ENCODE measurements around the gene DLEC1.
A peak's percentile ranks its signal among the peaks of the same experiment; 100 is the strongest.
"Not testable (repeated sequence)": the region's sequence is repeated elsewhere in the genome, so short reads cannot be mapped to it uniquely, and the experiment has no call there.

The DLEC1 gene

GRCh38 chr3:38122712-38123290 lies 83.8 kb downstream of the DLEC1 start:
- DNase-seq: peak; percentile 36

DNA sequence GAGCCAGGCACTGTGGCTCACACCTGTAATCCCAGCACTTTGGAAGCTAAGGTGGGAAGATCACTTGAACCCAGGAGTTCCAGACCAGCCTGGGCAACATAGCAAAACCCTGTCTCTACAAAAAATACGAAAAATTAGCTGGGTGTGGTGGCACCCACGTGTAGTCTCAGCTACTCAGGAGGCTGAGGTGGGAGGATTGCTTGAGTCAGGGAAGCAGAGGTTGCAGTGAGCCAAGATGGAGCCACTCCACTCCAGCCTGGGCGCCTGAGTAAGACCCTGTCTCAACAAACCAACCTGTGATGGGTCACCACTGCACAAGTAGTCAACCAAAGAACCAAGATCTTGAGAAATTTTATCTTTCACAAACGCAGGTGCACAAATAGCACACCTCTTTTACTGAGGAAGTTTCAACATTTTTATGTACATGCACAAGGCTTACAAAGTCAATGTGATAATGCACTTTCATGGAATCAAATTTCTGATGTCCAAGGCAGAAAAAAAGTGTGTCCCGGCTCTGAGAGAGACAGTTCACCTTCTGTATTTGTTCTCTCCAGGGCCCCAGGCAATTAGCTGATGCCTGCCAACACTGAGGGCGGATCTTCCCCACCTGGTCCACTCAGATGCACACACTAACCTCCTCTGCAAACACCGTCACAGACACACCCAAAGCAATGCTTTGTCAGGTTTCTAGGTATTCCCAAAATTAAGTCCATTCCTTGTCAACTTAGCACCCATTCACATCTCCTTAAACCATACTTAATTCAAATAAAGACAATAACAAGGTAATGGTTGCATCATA lies 85.5 kb downstream of the DLEC1 start:
- peak; percentile 34 for DNase-seq

DNA sequence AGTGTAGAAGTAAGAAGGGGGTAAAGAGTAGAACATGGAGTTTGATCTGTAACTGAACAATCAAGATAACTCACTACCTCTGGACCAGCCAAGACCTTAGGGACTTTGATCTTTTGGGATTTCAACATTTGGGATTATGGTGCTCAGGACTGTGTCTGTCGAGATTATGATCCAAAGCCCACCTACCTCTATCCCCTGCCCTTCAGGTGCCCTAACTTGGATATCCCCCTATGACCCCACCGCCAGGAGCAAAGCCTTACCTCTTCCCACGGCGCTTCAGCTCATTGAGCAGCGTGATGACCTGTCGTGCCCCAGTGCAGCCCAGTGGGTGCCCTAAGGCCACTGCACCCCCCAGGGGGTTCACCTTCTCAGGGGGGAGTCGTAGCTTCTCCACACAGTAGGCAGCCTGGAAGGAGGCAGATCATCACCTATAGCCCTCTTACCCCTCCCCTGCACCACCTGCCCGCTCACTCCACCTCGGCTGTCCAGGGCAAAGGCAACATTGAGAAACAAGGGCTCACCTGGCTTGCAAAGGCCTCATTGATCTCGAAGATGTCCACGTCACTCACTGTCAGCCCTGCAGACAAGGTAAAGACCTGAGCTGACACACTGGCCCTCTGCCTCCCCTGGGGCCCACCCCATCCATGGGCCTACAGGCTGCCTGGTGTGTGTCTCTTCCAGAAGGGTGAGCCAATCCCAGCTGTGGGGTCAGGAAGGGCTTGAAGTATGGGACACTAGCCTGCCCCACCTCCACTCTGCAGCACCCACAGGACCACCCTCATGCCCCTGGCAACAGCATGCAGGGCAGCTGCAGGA lies 86.5 kb downstream of the DLEC1 start:
- DNase-seq: peak; percentile 41

GRCh38 chr3:38126121-38126892 lies 87.3 kb downstream of the DLEC1 start:
- DNase-seq: peak; percentile 38

DNA sequence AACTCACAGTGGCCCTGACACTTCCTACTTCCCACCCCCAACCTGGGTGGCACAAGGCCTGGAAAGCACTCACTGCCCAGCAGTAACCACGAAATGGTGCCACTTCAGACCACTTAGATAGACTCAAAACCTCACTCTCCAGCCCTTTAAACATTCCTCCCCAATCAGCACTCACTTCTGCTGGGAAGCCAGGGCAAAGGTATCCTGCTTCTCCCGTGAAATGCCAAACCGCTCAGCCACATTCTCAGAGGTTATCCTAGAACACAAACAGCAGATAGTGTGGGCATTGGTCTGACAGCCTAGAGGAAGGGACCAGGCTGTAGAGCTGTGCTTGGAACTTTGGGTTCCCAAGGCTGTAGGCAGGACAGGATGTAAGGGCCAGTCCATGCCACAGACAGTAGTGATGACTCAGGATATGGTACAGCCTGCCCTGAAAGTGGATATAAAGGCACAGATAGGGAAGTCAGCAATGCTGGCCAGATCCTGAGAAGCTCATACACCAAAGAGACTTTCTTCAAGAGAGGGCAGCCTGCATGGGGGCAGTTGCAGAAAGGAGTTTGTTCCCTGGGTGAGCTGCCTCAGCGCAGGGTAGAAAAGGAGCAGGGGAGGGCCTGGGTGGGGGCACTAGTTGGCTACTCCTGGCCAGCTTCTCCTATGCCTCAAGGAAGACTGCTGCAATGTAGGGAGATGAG lies 88.7 kb downstream of the DLEC1 start:
- DNase-seq: no peak

GRCh38 chr3:38128303-38128655 lies 89.3 kb downstream of the DLEC1 start:
- no peak for DNase-seq

- DNase-seq: peak; percentile 38
Measured at GRCh38 chr3:38129058-38129457, 90.0 kb downstream of the DLEC1 start.

DNA sequence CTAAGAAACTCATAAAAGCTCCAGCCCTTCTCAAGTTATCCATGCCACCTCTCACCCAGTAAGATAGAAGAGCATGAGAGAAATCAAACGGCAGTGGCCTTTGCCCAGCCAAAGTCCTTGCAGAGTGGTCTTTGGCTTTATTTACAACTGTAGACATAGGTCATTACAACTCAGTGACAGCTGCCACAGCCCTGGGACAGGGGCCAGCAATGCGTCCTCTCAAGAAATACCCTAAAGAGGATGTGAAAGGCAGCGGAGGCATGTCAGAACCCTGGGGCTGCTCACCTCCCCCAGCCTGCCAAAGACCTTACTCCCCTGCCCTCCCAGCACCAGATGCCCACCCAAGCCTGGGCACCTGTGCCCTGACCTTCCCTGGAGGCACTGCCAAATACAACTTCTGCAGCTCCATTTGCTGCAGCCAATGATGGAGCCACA lies 91.6 kb downstream of the DLEC1 start:
- no peak for DNase-seq

DNA sequence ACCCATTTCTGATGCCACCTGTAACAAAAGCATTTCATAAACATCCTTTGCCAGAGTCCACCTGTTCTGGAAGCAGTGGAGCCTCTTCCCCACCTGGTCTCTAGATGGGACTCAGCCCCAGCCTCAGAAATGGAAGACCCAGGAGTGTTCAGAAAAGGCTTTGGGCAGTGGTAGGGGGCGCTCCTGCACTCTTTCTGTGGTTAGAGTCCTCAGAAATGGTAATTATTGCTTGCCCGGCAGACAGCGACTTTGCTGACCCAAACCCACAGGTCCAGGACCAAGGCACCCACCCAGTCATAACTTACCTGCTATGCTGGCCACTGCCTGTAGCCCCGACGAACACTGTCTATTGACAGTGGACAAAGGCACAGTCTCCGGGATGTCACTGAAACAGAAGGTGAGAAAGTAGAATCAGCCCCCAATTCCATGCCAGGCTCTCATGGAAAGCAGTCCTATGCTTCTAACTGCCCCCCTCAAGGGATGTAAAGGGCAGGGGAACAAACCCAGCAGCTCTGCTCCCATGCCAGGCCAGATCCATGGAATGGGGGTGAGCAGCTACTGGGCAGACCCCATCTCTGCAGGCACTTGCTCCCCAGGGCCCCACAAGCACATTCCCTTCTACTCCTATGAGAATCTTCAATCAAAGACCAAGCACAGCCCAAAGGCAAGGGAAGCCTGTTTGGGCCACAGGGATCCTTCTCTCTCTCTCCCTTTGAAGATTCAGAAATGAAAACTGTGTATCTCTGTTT lies 92.8 kb downstream of the DLEC1 start:
- no peak for DNase-seq

DNA sequence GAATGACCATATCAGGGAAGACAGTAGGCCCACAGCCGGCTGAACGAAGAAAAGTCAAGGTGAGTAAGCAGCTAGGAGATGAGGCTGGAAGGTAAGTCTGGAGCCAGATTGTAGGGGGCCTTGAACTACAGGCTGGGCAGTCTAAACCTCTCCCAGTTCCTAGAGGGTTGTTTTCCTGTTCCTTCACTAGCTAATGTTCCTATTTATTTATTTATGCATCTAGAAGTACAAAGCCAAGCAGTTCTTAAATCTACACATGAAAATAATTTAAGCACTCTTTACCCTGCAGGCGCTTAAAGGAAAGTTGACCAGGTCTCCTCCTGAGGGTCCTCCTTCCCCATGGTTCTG lies 94.2 kb downstream of the DLEC1 start:
- no peak for DNase-seq

DNA sequence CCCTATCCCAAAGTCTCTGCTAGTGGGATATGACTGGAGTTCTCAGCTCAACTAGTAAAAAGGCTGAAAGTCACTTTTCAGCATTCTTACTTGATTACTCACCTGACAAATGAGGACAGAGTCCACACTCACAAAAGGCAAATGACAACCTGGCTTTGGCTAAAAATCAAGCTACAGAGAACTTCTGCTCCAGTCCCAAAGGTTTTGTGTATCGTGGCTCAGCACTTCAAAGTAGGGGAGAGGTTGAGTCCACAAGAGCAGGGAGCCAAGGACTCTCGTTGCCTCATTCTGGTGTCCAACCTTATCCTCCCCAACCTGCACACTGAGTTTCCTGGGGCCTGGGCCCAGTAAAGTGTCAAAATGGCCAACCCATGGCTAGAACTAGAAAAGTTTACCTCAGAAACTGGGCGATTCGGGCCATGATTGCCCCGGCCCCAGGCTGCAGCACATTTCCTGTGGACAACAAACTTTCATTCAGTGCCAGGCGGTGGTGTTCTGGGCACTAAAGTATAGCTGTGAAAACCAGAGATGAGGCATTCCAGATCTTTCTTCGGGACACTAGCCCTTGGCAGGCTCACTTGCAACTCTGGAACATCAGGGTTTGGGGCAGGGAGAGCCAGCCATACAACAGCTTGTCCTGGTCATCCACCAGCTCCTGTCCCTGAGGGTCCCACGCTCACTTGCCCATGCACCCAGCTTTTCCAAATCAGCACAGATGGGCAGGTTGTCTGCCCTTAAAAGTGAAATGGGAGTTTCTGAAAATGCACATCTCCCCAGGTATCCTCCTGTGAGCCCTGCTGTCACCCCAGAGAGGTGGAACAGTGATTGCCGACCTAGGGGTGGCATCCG lies 94.8 kb downstream of the DLEC1 start:
- DNase-seq: peak; percentile 34

DNA sequence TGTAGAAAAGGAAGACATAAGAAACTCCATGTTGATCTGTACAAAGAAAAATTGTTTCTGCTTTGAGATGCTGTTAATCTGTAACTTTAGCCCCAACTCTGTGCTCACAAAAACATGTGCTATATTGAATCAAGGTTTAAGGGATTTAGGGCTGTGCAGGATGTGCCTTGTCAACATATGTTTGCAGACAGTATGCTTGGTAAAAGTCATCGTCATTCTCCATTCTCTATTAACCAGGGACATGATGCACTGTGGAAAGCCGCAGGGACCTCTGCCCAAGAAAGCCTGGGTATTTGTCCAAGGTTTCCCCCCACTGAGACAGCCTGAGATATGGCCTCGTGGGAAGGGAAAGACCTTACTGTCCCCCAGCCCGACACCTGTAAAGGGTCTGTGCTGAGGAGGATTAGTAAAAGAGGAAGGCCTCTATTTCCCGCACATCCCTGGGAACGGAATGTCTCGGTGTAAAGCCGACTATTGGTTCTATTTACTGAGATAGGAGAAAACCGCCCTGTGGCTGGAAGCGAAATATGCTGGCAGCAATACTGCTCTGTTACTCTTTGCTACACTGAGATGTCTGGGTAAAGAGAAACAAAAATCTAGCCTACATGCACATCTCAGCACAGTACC lies 95.6 kb downstream of the DLEC1 start:
- DNase-seq: not testable (repeated sequence)

- peak; percentile 46 for DNase-seq
Measured at GRCh38 chr3:38135621-38136277, 96.7 kb downstream of the DLEC1 start.

DNA sequence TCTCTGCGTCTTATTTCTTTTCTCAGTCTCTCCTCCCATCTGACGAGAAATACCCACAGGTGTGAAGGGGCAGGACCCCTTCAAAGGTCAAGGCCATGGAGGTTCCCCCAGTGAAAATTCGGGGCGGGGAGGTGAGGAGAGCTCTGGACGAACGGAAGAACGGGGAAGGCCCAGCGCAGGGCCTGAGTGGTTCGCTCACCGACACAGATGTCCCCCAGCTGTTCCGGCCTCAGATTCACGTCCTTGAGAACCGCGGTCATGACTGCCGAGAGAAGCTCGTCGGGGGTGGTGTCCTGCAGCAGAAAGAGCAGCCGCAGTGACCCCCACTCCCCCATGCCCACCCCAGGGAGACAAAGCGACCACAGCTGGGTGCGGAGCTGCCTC lies 97.4 kb downstream of the DLEC1 start:
- peak; percentile 66 for DNase-seq

- peak; percentile 97 for DNase-seq
Measured at GRCh38 chr3:38136777-38137614, 98.0 kb downstream of the DLEC1 start, which contains the start of gene ACAA1. ACAA1 (minus strand) TSS chr3:38137127; CDS start chr3:38137035, 92 bp downstream.

DNA sequence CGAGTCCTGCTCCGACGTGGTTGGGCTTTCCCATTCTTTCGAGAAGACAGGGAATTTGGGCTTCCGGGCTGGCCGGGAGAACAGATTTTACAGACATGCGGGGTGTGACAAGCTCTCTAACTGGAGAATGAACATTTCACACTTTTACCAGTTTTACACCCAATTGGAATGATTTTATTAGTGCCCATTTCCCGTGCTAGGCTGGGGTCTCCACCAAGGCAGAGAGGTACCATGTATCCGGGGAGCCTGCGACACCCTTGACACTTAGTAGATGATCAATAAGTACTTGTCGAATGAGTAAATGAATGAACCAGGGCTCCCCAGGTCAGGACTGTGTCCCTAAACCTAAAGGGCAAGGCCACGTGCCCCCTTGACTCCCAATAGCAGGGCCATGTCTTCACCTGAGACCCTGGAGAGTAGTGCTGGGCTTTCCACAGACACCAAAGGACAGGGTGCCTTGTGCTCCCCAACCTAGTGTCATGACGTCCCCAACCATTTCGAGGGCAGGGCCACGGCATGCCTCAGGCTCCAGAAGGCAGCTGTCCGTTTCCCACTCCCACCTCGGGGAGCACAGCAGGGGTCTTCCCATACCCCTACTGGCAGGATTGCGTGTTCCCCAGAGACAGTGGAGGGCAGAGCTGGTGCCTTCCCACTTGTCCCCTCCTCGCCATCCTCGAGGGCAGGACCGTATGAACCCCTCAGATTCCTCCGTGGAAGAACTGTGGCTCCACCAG lies 98.8 kb downstream of the DLEC1 start:
- DNase-seq: peak; percentile 74

- DNase-seq: peak; percentile 93
Measured at GRCh38 chr3:38138349-38139190, 99.6 kb downstream of the DLEC1 start, which contains the start of gene MYD88. MYD88 (plus strand) TSS chr3:38138661; CDS start chr3:38138701, 40 bp downstream.

All from activated CD8-positive, alpha-beta memory T cell treated with anti-CD3 and anti-CD28 coated beads, Interleukin-2, amount 50 U/mL, for 48 hours (primary cell).